NCI-H2227 (cell line): ENCODE measurements around the gene KLHL4.
"Not testable (repeated sequence)": the region's sequence is repeated elsewhere in the genome, so short reads cannot be mapped to it uniquely, and the experiment has no call there.

Experiments used
- DNase-seq: peaks from one replicate; lab custom pipeline; 2025; ENCODE audit not compliant: unreplicated experiment; lab: John Stamatoyannopoulos, UW

Gene KLHL4, protein sequence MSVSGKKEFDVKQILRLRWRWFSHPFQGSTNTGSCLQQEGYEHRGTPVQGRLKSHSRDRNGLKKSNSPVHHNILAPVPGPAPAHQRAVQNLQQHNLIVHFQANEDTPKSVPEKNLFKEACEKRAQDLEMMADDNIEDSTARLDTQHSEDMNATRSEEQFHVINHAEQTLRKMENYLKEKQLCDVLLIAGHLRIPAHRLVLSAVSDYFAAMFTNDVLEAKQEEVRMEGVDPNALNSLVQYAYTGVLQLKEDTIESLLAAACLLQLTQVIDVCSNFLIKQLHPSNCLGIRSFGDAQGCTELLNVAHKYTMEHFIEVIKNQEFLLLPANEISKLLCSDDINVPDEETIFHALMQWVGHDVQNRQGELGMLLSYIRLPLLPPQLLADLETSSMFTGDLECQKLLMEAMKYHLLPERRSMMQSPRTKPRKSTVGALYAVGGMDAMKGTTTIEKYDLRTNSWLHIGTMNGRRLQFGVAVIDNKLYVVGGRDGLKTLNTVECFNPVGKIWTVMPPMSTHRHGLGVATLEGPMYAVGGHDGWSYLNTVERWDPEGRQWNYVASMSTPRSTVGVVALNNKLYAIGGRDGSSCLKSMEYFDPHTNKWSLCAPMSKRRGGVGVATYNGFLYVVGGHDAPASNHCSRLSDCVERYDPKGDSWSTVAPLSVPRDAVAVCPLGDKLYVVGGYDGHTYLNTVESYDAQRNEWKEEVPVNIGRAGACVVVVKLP

DNA sequence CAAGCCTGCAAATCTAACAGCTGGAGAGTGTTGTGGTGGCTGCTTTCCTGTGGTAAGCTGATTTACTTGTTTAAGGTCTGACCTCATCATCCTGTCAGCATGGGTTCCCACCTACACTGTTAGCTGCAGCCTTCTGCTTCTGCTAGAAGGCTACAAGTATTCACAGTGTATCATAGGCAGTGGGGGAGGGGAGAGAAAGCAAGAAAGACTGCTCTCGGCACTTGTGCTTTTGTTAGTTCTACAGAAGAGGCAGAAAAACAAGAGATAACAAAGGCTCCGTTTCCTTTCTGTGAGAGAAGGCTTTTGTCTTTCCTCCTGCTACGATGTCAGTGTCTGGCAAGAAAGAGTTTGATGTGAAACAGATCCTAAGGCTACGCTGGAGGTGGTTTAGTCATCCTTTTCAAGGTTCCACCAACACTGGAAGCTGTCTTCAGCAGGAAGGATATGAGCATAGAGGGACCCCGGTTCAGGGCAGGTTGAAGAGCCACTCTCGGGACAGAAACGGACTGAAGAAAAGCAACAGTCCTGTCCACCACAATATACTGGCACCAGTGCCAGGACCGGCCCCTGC is at the start of gene KLHL4:
Gene KLHL4, plus strand, starts transcription at position 232 of the 571 bp plus-strand sequence. Its CDS starts 92 bp downstream, at position 324.
- no peak for DNase-seq

GRCh38 chrX:87468941-87469340 is 48.7 kb upstream of the KLHL4 start:
- no peak for DNase-seq

DNA sequence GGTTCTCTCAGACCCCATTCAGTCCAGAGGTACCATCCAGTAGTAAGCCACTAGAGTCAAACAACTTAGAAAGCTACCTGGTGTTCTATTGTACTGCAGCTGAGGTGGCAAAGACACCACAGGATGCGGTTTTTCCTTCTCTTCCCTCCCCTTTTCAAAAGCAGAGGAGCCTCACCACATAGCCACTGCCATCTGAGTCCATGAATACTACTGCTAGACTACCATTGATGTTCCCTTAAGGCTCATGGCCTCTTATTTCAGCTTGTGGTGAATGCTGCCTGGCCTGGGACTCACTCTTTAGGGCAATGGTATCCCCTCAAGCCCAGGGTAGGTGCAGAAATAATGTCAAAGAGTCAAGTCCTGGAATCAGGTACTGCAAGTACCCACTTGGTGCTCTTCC is 41.8 kb upstream of the KLHL4 start:
- DNase-seq = no peak

DNA sequence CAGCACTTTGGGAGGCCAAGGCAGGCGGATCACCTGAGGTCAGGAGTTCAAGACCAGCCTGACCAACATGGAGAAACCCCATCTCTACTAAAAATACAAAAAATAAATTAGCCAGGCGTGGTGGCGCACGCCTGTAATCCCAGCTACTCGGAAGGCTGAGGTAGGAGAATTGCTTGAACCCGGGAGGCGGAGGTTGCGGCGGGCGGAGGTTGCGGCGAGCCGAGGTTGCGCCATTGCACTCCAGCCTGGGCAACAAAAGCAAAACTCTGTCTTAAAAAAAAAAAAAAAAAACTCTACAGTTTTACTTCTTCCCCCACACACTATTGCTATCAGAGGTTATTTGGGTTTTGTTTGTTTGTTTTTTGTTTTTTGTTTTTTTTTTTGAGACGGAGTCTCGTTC is 38.9 kb upstream of the KLHL4 start:
- not testable (repeated sequence) for DNase-seq

GRCh38 chrX:87489071-87489470 is 28.5 kb upstream of the KLHL4 start:
- no peak for DNase-seq

- no peak for DNase-seq
Observed at GRCh38 chrX:87515836-87516235, 1.8 kb upstream of the KLHL4 start.

GRCh38 chrX:87516717-87517121 is 883 bp upstream of the KLHL4 start:
- no peak for DNase-seq

GRCh38 chrX:87518504-87518903 is 902 bp downstream of the KLHL4 start:
- no peak for DNase-seq

GRCh38 chrX:87525771-87526229 is 8.2 kb downstream of the KLHL4 start:
- DNase-seq = no peak

DNA sequence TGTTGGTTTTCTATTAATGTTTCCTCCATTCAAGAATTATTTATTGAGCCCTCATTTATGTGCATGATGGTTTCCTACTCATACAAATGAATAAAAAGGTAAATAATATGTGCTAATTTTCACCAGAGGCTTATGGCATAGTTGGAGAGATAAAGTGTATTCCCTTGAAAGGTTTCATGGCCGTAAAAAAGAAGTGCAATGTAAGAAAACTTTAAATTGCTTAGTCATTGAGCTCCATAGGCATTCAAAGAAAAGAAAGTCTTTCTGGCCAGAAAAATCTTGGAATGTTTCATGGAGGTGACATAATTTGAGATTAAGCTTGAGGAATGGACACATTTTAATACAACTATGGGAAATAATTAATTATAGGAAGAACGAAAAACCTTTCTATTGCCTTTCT is 8.7 kb downstream of the KLHL4 start:
- DNase-seq = no peak

- no peak for DNase-seq
Observed at GRCh38 chrX:87528487-87528886, 10.9 kb downstream of the KLHL4 start.

GRCh38 chrX:87571964-87572363 is 54.4 kb downstream of the KLHL4 start:
- no peak for DNase-seq

DNA sequence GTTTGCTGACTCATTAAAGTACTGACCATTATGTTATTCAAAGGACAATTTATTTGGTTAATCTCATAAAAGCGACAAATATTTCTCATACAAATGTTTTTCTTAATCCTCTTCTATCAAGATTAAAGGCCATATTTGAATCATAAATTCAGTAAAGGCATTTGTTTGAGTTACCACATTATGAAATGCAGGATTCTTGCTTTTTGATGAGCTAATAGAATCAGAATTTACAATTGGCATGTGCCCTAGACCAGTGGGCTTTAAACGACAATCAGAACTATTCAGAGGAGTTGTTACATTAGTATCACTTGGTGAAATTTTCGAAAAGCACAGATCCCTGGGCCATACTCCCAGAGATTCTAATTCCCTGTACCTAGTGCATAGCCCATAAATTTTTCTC is 55.3 kb downstream of the KLHL4 start:
- no peak for DNase-seq

DNA sequence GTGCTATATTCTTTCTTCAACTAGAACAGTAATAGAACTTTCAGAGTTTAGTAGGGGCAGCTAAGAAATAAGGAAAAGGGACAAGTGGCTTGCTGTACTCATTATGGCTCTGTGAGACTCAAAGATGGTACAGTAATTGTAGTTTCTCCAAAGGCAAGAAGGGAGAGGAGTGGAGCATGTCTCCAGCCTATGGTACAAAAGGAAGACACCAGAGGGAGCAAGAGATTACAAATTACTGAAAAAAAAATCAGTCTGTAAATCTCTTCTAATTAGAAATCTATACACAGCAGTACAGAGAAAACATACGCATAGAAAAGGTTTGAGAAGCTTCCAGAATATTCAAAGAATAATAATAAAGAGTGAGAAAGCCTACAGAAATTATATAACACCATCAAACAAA is 61.4 kb downstream of the KLHL4 start:
- DNase-seq = no peak

DNA sequence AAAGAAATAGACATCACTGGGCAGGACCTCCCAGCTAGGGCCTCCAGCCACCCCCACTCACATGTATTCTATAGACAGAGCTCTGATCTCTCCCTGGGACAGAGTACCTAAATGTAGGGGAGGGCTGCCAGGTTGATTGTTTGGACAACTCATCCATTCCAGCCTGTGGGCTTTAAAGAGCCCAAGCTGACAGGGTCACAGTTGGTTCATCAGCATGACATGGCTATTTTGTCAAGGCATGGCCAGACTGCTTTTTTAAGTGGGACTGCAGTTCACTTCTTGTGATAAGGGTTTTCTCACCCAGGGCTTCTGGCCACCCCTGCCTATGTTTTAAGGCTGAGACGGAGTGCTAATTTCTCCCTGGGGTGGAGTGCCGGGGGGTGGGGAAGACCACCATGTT is 63.3 kb downstream of the KLHL4 start:
- no peak for DNase-seq

DNA sequence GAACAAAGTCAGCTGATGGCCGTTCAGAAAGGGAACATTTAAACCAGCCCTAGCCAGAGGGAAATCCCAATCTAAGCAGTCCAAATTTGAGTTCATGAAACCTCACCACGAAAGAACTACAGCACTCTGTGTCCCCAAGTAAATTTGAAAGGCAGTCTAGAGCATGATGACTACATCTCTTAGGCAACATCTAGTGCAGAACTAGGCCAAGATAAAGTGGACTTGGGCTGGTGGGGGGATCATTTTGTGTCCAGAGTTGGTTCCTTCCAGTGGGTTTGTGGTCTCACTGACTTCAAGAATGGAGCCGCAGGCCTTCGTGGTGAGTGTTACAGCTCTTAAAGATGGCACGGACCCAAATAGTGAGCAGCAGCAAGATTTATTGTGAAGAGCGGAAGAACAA is 64.9 kb downstream of the KLHL4 start:
- no peak for DNase-seq

DNA sequence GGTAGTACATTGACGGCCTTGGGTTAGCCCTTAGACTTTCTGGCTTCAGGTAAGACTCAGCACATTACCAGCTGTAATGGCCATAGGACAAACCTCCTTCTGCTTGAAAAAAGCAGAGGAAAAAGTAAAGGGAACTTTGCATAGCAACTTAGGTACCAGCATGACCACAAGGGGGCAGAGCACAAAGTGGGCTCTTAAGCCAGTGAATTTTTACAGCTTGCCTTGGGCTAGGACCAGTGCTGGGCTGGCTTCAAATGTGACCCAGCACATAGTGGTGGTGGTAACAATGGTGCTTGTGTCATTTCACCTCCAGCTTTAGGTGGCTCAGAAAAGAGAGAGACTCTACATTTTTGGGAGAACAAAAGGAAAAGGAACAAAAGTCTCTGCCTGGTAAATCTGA is 66.1 kb downstream of the KLHL4 start:
- no peak for DNase-seq

- DNase-seq = no peak
Observed at GRCh38 chrX:87616371-87616770, 98.8 kb downstream of the KLHL4 start.

- DNase-seq = no peak
Observed at GRCh38 chrX:87621697-87622096, 104.1 kb downstream of the KLHL4 start.

GRCh38 chrX:87626996-87627395 is 109.4 kb downstream of the KLHL4 start:
- DNase-seq = no peak

GRCh38 chrX:87634361-87634760 is 116.8 kb downstream of the KLHL4 start:
- DNase-seq = no peak

DNA sequence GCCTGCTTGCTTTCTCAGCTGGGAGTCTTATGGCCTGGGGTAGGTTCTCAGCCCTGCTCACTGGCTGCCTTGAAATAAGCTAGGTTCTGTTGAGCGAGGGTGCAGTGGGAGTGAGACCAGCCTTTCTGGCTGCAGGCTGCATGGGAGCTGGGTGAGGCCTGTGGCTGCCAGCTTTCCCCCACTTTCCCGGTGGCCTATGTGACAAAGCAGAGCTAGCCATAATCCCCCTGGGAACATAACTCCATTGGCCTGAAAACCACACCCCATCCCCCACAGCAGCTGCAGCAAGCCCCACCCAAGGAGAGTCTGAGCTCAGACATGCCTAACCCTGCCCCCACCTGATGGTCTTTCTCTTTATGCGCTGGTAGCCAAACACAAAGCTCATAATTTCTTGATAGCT is 118.9 kb downstream of the KLHL4 start:
- DNase-seq = no peak
